ENCODE measurements around the gene ALOX5. TPM values are rescaled to one million over a fixed set of nuclear protein-coding genes. Genes with fewer than 3 reads are reported as not detected.

Gene ALOX5
- total RNA-seq, 1 donor from 2014 or later: 1.6 TPM

- no peaks in the 10 kb centered on the region for H3K36me3 ChIP-seq
- H3K27ac ChIP-seq: no peak overlapping the region
- H3K79me2 ChIP-seq (ENCODE audit: low read depth): no peaks in the 10 kb centered on the region
- H4K20me1 ChIP-seq (ENCODE audit: low read depth): no peaks in the 10 kb centered on the region
- TF ChIP-seq EZH2phosphoT487 (IDR thresholded peaks at IDR 0.05) (no peak), EZH2 (IDR thresholded peaks at IDR 0.05) (no peak), CTCF (IDR thresholded peaks at IDR 0.05) (no peak)
- no peak for DNase-seq (ENCODE audit: low spot score)
- Mint-ChIP-seq H3K27me3 (ENCODE audit: insufficient read depth, low read depth) (no peaks in the 10 kb centered on the region), H3K36me3 (no peaks in the 10 kb centered on the region), H3K4me3 (no peak overlapping the region), H3K27ac (no peak overlapping the region), H3K9me3 (no peaks in the 10 kb centered on the region), H3K4me1 (no peaks in the 10 kb centered on the region)
- H3K9me3 ChIP-seq (ENCODE audit: low read depth): no peaks in the 10 kb centered on the region
- H3F3A ChIP-seq (ENCODE audit: low read depth): no peaks in the 10 kb centered on the region
- H3K4me1 ChIP-seq: no peaks in the 10 kb centered on the region
- no peak overlapping the region for H3K4me3 ChIP-seq
- H3K4me2 ChIP-seq: no peak overlapping the region
- no peaks in the 10 kb centered on the region for H3K27me3 ChIP-seq
- H3K9ac ChIP-seq: no peak overlapping the region
- H2AFZ ChIP-seq (replicated peaks): no peak overlapping the region
Measured at GRCh38 chr10:45404087-45404769, 30.2 kb downstream of the ALOX5 start.

- no peak overlapping the region for H3K4me3 ChIP-seq
- Mint-ChIP-seq H3K36me3 (no peaks in the 10 kb centered on the region), H3K27ac (no peak overlapping the region), H3K4me3 (no peak overlapping the region), H3K27me3 (ENCODE audit: insufficient read depth, low read depth) (no peaks in the 10 kb centered on the region), H3K4me1 (no peaks in the 10 kb centered on the region), H3K9me3 (no peaks in the 10 kb centered on the region)
- no peaks in the 10 kb centered on the region for H3K79me2 ChIP-seq (ENCODE audit: low read depth)
- H3K9ac ChIP-seq: no peak overlapping the region
- no peaks in the 10 kb centered on the region for H4K20me1 ChIP-seq (ENCODE audit: low read depth)
- H3K27ac ChIP-seq: no peak overlapping the region
- H3F3A ChIP-seq (ENCODE audit: low read depth): no peaks in the 10 kb centered on the region
- H2AFZ ChIP-seq (replicated peaks): no peak overlapping the region
- TF ChIP-seq EZH2 (IDR thresholded peaks at IDR 0.05) (no peak), CTCF (IDR thresholded peaks at IDR 0.05) (no peak), EZH2phosphoT487 (IDR thresholded peaks at IDR 0.05) (no peak)
- no peak for DNase-seq (ENCODE audit: low spot score)
- no peaks in the 10 kb centered on the region for H3K36me3 ChIP-seq
- H3K4me1 ChIP-seq: no peaks in the 10 kb centered on the region
- H3K4me2 ChIP-seq: no peak overlapping the region
- H3K27me3 ChIP-seq: no peaks in the 10 kb centered on the region
- H3K9me3 ChIP-seq (ENCODE audit: low read depth): no peaks in the 10 kb centered on the region
Measured at GRCh38 chr10:45404770-45405120, 30.7 kb downstream of the ALOX5 start.

GRCh38 chr10:45407542-45407941, 33.5 kb downstream of the ALOX5 start:
- TF ChIP-seq EZH2 (IDR thresholded peaks at IDR 0.05) (no peak), EZH2phosphoT487 (IDR thresholded peaks at IDR 0.05) (no peak), CTCF (IDR thresholded peaks at IDR 0.05) (no peak)
- Histone ChIP-seq H3K27ac (no peak overlapping the region), H4K20me1 (ENCODE audit: low read depth) (no peaks in the 10 kb centered on the region), H3K79me2 (ENCODE audit: low read depth) (no peaks in the 10 kb centered on the region), H3K36me3 (no peaks in the 10 kb centered on the region), H3K4me2 (no peak overlapping the region), H2AFZ (replicated peaks) (no peak overlapping the region), H3K4me1 (no peaks in the 10 kb centered on the region), H3K27me3 (no peaks in the 10 kb centered on the region), H3K9ac (no peak overlapping the region), H3K4me3 (no peak overlapping the region), H3K9me3 (ENCODE audit: low read depth) (no peaks in the 10 kb centered on the region), H3F3A (ENCODE audit: low read depth) (no peaks in the 10 kb centered on the region)
- no peaks in the 10 kb centered on the region for H3K4me1 Mint-ChIP-seq
- DNase-seq (ENCODE audit: low spot score): no peak
- peaks cover 4% of the 10 kb centered on the region for H3K27me3 Mint-ChIP-seq (ENCODE audit: insufficient read depth, low read depth)
- no peaks in the 10 kb centered on the region for H3K36me3 Mint-ChIP-seq
- no peaks in the 10 kb centered on the region for H3K9me3 Mint-ChIP-seq
- no peak overlapping the region for H3K27ac Mint-ChIP-seq
- H3K4me3 Mint-ChIP-seq: no peak overlapping the region
